ENCODE measurements around the gene AMFR. TPM values are rescaled to one million over a fixed set of nuclear protein-coding genes. Genes with fewer than 3 reads are reported as not detected.

The AMFR gene
- total RNA-seq, 2 experiments from 2014 or later: 35.9 to 41.6 TPM

GRCh38 chr16:56415875-56416274 lies 9.5 kb downstream of the AMFR start:
- TF ChIP-seq, protein P1, sequence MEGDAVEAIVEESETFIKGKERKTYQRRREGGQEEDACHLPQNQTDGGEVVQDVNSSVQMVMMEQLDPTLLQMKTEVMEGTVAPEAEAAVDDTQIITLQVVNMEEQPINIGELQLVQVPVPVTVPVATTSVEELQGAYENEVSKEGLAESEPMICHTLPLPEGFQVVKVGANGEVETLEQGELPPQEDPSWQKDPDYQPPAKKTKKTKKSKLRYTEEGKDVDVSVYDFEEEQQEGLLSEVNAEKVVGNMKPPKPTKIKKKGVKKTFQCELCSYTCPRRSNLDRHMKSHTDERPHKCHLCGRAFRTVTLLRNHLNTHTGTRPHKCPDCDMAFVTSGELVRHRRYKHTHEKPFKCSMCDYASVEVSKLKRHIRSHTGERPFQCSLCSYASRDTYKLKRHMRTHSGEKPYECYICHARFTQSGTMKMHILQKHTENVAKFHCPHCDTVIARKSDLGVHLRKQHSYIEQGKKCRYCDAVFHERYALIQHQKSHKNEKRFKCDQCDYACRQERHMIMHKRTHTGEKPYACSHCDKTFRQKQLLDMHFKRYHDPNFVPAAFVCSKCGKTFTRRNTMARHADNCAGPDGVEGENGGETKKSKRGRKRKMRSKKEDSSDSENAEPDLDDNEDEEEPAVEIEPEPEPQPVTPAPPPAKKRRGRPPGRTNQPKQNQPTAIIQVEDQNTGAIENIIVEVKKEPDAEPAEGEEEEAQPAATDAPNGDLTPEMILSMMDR (IDR thresholded peaks at IDR 0.05): no peak
- no peaks in the 10 kb centered on the region for H3K27me3 Mint-ChIP-seq
- peaks cover 19% of the 10 kb centered on the region for H3K4me1 Mint-ChIP-seq (ENCODE audit: low read depth)
- H3K36me3 Mint-ChIP-seq (ENCODE audit: low read depth): peaks cover 6% of the 10 kb centered on the region
- POLR2A ChIA-PET: no interaction called here
- intact Hi-C loops (cut with micrococcal nuclease): no loop called here
- DNase-seq: no peak
- ATAC-seq: no peak
- CTCF ChIA-PET: interaction anchor here (1.1 kb wide), 1 partner anchor 60 kb away, joined by 3 read pairs; no protein-coding TSS in a partner anchor
- H3K9me3 Mint-ChIP-seq: no peaks in the 10 kb centered on the region
- no peak overlapping the region for H3K4me3 Mint-ChIP-seq
- H3K27ac Mint-ChIP-seq: peak overlapping the region; percentile 8

DNA sequence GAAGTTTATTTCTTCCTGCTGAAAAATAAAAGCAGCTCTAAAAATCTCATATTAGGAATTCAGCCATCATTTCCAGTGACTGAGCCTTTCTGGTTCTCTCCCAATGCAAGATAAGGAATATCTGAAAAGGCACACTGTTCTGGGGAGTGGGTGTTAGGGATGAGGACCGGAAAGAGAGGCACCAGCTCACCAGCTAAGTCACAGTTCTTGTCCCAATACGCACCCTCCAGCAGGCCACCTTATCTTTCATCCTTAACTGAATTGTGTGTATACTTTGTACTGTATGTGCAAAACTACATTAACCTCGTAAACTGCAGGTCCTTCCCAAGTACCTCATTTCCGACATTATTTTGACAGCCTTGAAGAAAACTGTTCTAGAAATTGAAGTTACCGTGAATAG lies 11.0 kb downstream of the AMFR start:
- peaks cover 14% of the 10 kb centered on the region for H3K4me1 Mint-ChIP-seq (ENCODE audit: low read depth)
- ATAC-seq: no peak
- no peak overlapping the region for H3K4me3 Mint-ChIP-seq
- ChIA-PET CTCF (no interaction called here), POLR2A (no interaction called here)
- TF ChIP-seq, protein P1 (IDR thresholded peaks at IDR 0.05): no peak
- no peaks in the 10 kb centered on the region for H3K9me3 Mint-ChIP-seq
- no peak overlapping the region for H3K27ac Mint-ChIP-seq
- DNase-seq: no peak
- no peaks in the 10 kb centered on the region for H3K27me3 Mint-ChIP-seq
- H3K36me3 Mint-ChIP-seq (ENCODE audit: low read depth): peaks cover 7% of the 10 kb centered on the region
- intact Hi-C loops (cut with micrococcal nuclease): no loop called here

GRCh38 chr16:56413381-56413780 lies 12.0 kb downstream of the AMFR start:
- H3K36me3 Mint-ChIP-seq (ENCODE audit: low read depth): peaks cover 12% of the 10 kb centered on the region
- DNase-seq (no peak), ATAC-seq (no peak)
- ChIA-PET POLR2A (interaction anchor here (0.9 kb wide), 1 partner anchor 10 kb away, joined by 5 read pairs; no protein-coding TSS in a partner anchor), CTCF (no interaction called here)
- no peak overlapping the region for H3K27ac Mint-ChIP-seq
- no peak overlapping the region for H3K4me3 Mint-ChIP-seq
- H3K27me3 Mint-ChIP-seq: no peaks in the 10 kb centered on the region
- TF ChIP-seq, protein P1 (IDR thresholded peaks at IDR 0.05): no peak
- no peaks in the 10 kb centered on the region for H3K9me3 Mint-ChIP-seq
- H3K4me1 Mint-ChIP-seq (ENCODE audit: low read depth): peaks cover 12% of the 10 kb centered on the region
- intact Hi-C loops (cut with micrococcal nuclease): no loop called here

- POLR2A ChIA-PET: no interaction called here
- TF ChIP-seq, protein P1 (IDR thresholded peaks at IDR 0.05): no peak
- Mint-ChIP-seq H3K4me3 (no peak overlapping the region), H3K36me3 (ENCODE audit: low read depth) (peaks cover 19% of the 10 kb centered on the region), H3K9me3 (no peaks in the 10 kb centered on the region), H3K4me1 (ENCODE audit: low read depth) (peaks cover 12% of the 10 kb centered on the region), H3K27me3 (no peaks in the 10 kb centered on the region), H3K27ac (no peak overlapping the region)
- ATAC-seq: no peak
- CTCF ChIA-PET: interaction anchor here (1.5 kb wide), 1 partner anchor 12 kb away, joined by 3 read pairs; no protein-coding TSS in a partner anchor
- intact Hi-C loops (cut with micrococcal nuclease): no loop called here
- no peak for DNase-seq
Measured at GRCh38 chr16:56411624-56412023, 13.7 kb downstream of the AMFR start.

DNA sequence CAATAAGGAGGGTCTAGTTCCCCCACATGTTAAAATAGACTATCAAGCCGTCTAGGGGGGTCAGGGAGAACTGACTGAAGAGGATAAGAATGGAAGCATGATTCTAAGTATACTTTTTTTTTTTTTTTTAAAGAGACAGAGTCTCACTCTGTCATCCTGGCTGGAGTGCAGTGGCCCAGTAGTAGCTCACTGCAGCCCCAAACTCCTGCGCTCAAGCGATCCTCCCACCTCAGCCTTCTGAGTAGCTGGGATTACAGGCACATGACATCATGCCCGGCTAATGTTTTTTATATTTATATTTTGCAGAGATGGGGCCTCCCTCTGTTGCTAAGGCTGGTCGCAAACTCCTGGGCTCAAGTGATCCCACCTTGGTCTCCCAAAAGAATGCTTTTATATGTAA lies 14.2 kb downstream of the AMFR start:
- Mint-ChIP-seq H3K4me3 (no peak overlapping the region), H3K36me3 (ENCODE audit: low read depth) (peaks cover 19% of the 10 kb centered on the region), H3K9me3 (no peaks in the 10 kb centered on the region), H3K27me3 (no peaks in the 10 kb centered on the region), H3K27ac (no peak overlapping the region), H3K4me1 (ENCODE audit: low read depth) (peaks cover 12% of the 10 kb centered on the region)
- no peak for DNase-seq
- ChIA-PET POLR2A (no interaction called here), CTCF (interaction anchor here (1.1 kb wide), 1 partner anchor 9 kb away, joined by 3 read pairs; no protein-coding TSS in a partner anchor)
- TF ChIP-seq, protein P1 (IDR thresholded peaks at IDR 0.05): no peak
- intact Hi-C loops (cut with micrococcal nuclease): no loop called here
- ATAC-seq: no peak

Data from activated CD8-positive, alpha-beta T cell treated with anti-CD3 and anti-CD28 coated beads for 36 hours (primary cell).